Ammon's horn (tissue), 1 donor: Measurements from ENCODE around the gene GLIPR1.
"Not testable (repeated sequence)": the region's sequence is repeated elsewhere in the genome, so short reads cannot be mapped to it uniquely, and the experiment has no call there.

Experiments used
- DNase-seq: peaks from one replicate; pipeline ENCODE4 v3.0.0-alpha.2; 2016; ENCODE audit warnings: low spot score

Gene GLIPR1

DNA sequence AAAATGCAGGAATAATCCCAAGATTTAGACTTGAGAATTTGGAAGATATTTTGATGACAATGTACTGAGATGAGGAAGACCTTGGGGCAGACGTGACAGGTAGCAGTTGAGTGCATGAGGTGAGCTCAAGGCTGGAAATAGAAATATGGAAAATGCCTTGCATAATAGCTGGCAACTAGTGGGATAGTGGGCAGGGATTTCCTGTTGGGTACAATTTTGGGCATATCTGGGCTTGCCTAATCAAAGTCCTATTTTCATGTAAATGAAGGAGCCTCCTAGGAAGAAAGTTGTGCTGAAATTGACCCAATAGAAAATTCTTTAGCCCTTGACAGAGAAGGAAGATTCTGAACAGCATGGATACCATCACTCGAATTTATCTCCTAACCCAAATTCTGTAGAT is 6.4 kb upstream of the GLIPR1 start:
- DNase-seq, result no peak

DNA sequence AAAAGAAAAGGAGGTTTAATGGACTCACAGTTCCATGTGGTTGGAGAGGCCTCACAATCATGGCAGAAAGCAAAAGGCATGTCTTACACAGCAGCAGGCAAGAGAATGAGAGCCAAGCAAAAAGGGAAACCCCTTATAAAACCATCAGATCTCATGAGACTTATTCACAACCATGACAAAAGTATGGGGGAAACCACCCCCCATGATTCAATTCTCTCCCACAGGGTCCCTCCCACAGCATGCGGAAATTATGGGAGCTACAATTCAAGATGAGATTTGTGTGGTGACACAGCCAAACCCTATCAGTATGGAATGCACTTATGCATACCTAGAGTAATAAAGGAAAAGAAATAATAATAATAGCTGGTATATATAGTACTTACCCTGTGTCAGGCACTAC is 4.5 kb upstream of the GLIPR1 start:
- DNase-seq, result no peak

DNA sequence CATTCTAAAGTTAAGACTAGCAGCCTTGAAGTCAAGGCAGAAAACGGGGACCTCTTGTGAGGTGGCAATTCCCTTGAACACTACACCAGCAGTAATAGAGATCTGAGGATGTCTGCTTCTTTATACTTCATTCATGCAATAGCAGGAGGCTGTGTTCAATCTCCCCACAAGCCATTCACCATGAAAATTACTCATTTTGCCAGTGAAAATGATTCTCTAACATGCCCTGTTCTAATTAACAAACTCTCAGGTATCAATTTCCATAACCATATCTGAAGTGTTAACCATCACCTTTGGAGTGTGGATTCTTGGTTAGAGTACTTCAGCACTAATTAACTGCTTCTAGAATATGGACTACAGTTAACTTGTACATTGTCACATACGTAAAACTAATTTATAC is 3.4 kb upstream of the GLIPR1 start:
- DNase-seq, result no peak

DNA sequence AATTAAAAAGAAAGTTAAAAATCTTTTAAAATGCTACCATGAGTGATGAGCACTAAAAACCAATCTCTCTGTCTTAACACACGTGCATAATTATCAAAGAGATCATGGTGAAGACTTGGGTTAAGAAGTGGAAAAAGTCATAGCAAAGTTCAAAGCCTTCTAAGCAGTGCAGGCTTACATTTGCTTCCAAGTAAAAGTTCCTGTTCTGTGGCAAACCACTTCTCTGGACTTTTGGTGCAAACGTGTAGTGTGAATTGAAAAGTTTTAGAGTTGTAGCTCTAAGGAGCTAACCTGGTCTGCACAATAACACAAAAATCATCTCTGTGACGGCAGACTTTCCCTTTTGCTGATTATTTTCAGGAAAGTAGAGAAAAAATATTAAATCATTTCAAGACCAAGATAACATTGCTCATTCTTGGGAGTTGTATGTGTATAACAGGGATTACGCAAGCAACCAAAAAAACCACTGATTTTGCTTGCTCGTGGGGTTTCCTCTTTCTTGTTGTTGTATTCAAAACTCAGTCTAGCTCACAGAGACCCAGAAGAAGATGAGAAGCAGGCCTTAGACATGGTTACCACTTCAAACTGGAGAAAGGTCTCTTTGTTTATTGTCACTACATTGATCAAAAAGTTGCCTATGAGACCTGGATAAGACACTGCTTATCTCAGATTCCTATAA is 2.3 kb upstream of the GLIPR1 start:
- DNase-seq, result peak; percentile 38

DNA sequence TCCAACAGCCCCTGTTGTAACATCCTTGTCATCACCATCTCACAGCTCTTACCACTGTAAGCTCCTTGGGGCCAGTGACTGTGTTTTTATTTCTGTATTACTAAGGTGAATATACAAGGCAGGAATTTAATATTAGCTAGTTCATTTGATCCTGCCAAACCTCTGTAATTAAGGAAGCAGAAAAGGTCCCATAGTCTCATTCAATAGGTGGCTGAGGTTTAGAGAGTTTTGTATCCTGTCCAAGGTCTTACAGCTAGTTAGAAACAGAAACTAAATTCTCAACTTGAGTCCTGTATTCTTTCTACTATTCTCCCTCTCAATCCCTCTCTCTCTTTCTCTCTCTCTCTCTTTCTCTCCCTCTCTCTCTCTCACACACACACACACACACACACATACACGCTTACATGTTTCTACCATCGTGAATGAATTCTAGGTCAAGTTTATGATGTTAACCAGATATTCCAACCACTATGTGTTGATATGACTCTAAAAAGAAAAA is 543 bp upstream of the GLIPR1 start:
- DNase-seq, result no peak

DNA sequence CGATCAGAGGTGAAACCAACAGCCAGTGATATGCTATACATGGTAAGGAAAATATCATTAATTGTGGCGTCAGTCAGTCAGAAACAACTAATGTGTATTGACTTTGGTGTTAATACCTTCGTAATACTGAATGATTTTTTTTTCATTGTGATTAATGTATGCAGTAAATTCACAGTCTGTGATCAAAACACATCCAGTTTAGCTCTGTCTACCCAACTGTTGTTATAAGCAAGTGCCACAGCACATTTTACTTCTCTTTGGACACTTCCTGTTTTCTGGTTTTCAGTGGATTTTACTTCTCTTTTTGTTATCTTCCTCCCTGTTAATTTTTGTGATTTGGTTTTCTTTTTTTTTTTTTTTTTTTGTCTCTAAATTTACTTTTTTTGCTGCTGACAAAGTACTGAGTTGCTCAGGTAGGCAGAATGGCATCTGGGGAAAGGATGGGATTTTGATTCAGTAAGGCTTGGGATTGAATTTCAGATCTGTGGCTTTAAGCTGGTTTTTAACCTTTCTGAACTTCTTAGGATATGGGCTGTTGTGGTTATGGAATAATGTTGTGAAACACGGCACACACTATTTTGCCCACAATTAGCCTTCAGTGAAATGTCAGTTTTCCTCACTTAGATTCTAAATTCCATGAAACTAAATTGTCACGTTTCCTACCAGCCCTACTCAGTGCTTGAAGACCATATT is 604 bp downstream of the GLIPR1 start:
- DNase-seq, result peak; percentile 14

DNA sequence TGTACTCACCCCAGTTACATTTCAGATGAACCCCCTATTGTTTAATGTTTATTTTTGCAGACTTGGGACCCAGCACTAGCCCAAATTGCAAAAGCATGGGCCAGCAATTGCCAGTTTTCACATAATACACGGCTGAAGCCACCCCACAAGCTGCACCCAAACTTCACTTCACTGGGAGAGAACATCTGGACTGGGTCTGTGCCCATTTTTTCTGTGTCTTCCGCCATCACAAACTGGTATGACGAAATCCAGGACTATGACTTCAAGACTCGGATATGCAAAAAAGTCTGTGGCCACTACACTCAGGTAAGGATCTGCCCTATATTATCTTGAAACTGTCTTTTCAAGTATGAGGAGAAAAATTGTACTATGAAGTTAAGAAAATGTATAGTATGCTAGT is 1.2 kb downstream of the GLIPR1 start:
- DNase-seq, result peak; percentile 6

DNA sequence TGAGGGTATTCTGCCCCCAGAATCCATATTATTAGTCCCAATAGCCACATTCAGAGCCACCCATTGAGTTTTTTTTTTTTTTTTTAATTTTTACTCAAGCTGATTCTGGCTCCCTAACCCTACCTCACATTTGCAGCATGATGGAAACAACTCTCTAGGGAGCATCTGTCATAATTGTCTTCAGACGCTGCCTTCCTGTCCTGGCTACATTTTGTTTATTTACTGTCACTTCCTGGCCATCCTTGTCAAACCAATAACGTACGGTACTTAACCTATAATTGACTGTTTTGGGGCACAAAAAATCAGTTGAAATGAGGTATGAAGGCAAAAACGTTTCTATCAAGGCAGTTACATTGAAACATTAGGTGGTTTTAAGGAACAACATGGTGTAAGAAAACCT is 2.1 kb downstream of the GLIPR1 start:
- no peak for DNase-seq

DNA sequence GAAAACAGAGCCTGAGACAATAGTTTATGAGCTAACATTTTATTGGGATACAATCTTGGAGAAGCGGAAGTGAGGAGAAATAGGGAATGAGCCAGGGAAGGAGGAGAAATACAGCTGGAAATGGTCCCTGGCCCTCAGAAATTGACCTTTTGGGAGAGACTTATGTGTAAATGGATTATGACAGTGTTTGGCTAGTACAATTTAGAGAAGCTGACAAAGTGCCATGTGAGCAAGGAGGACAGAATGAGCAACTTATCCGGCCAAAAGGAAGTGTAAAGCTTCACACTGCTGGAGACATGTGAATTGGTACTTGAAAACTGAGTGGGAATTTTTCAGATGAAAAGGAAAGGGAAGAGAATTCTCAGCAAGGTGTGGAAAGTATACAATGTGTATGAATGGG is 2.9 kb downstream of the GLIPR1 start:
- no peak for DNase-seq

DNA sequence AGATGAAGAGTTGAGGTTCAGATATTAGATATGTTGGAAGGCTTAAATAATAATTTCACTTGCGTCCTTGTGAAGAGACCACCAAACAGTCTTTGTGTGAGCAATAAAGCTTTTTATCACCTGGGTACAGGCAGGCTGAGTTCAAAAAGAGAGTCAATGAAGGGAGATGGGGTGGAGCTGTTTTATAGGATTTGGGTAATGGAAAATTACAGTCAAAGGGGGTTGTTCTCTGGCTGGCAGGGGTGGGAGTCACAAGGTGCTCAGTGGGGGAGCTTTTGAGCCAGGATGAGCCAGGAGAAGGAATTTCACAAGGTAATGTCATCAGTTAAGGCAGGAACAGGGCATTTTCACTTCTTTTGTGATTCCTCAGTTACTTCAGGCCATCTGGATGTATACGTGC is 3.9 kb downstream of the GLIPR1 start:
- not testable (repeated sequence) for DNase-seq

DNA sequence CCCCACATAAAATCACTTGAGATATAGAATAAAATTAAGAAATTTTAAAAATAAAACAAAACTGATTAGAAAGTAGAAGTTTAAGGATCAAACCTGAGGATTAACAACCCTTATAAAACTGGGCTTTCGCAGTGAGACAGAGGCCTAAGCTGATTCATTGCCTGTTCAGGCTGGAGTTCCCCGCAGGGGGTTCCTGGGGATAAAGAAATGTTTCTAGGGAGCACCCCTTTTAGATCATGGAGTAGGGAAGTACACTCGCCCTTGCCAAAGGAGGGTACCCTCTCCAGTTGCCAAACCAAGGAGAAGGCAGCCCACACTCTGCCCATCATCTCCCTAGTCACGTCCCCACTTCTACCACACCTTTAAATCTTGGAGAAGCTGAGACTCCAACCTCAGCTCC is 6.8 kb downstream of the GLIPR1 start:
- DNase-seq, result no peak

DNA sequence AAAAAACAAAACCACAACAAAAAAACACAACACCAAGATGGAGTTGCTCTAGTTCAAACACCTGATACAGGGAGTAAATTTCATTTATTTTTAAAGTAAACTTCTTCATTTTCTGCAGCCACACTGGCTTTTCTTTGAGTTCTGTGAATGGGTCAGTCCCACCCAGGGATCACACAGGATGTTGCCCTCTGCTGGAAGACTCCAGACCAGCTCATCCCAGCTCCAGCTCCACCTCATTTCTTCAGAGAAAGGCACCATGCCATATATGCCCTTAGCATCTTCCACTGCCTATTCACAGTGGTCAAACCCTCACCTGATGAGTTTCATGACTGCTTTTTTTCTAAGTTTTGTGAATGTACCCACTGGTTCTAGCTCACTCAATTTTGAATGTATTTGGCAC is 8.0 kb downstream of the GLIPR1 start:
- DNase-seq, result peak; percentile 29

DNA sequence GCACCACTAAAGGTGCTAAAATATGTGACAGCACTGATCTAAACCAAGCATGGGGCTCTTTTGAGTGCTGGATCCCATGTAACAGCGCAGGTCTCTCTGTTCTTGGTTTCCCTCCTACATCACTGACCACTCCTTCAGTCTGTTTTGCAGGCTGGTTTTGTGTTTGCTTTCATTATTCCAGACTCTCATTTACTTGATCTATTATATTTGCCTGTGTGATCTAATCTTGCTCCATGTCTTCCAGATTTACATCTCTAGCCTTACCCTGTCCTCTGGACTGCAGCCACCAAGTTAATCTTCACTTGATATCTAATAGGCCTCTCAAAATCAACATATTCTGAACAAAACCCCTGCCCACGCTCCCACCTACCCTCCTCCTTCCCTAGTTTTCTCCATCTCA is 8.6 kb downstream of the GLIPR1 start:
- DNase-seq, result no peak

DNA sequence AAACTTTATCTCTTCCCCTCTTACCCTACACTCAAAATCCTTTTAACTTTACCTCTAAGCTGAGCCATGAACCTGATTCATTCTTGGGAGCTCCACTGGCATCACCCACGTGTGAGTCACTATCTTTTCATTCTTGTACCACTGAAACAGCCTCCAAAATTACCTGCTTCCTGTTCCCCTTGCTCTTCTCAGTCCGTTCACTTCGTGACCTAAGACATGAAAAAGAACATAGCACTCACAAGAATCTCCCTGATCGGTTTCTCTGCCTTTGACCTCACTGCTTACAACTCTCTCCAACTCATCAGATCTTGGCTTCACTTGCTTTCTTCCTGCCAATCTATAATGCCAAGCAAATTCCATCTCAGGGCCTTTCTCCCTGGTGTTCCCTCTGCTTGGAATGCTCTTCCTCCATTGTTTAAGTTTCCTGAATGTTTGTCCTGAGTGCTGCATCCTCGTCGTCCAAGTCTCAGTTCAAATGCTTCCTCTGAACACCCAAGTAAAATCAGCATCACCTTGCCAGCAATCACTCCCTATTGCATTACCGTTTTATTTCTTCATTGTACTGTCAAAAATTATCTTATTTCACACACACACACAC is 9.2 kb downstream of the GLIPR1 start:
- no peak for DNase-seq

DNA sequence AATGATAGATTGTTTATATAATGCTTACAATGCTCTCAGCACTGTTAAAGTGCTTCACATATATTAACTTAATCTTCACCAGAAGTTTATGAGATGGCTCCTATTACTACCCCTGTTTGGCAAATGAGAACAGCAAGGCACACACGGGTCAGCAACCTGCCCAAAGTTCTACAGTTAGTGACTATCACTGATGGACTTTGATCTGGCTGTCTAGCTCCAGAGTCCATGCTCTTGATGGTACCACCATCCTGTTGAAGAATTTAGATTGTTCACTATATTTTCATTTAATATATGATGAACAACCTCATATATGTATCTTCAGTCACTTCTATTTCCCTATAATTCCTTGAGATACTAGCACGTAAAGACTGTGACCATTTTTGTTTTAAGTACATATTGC is 10.6 kb downstream of the GLIPR1 start:
- no peak for DNase-seq

DNA sequence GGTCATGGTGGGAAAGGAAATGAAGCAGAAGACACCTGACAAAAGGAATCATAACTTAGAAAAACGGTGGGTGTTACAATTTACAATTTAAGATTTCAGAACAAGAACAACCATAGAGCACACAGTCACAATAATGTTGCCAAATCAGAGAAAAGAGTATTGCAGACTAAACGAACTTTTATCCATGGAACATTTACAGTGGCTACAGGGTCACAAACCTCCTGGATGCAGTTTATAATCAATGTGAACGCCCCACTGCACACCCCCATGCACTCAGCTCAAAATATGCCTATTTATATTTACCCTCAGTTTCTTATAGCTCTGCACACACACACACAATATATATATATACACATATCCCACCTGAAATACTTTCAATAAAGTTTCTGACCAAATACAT is 22.9 kb downstream of the GLIPR1 start:
- no peak for DNase-seq

DNA sequence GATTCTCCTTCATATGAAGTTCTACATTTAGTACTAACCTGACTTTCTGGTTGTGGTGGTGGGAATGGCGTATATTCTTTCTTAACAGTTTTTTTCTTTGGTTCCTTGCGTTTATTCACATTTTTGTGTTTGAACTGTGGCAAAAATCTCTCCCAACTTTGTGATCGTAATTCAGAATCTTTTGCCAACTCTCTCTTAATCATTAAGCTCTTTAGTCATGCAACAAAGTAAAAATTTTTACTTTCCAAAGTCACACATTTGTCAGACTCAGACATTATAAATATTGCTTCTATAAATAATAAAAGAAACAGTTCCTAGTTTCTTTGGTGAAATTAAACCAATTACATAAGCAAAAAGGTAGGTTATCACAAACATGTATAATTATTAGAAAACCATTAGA is 23.3 kb downstream of the GLIPR1 start:
- DNase-seq, result no peak

DNA sequence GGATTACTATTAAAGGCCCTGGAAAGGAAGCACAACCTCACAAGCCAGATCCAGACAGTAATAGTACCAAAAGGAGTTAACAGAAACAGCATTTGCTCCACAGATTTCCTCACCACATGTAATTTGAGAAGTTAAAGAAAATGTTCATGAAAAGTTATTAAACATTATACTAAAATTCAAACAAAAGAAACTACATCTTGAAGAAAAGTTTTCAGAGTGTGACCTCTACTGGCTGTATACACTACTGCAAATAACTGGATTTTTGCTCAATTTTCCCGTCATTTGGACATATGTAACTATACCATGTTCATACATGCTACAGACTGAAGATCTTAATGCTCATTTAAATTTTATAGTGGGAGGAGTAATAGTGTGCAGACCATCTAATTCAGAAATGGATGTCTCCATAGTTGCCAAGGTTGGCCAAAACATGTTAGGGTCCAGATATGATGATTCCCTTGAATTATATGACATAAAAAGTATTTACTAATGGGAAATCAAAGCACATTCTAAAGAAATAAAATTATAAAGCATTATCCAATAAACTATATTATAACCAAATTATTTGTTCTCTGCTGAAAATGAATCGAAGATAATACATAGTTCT is 25.3 kb downstream of the GLIPR1 start:
- no peak for DNase-seq

DNA sequence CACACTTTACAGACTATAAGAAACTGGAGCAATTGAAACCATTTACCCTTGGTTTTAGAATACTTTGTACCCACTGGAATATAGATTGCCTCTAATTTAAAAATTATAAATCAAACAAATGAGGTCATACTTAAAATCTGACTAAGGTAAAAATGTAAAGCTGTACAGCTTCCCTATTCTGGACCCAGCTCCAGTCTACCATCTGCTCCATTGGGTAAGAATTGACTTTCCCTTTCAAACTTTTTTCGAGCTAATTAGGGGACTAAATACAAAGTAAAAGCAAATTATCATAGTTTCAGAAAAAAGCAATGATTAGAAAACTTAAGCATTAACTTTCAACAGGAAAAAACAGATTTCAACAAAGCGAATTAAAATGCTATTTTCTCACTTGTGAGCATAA is 26.5 kb downstream of the GLIPR1 start:
- no peak for DNase-seq

DNA sequence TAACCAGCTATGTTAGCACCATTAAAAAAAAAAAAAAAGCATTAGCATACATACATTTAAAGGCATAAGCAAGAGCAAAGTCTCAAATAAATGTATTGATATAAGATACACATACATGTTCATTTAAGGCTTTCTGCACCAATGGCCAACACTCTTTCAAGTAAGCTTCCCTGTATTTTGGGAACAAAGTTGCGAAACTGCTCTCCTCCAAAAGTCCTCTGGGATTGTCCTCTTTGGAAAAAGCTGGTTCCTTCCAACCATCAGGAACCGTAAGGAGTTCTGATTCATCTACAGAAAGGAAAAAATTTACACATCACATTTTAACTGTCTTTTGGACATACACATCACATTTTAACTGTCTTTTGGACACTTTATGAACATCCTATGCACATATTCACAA is 27.6 kb downstream of the GLIPR1 start:
- no peak for DNase-seq

DNA sequence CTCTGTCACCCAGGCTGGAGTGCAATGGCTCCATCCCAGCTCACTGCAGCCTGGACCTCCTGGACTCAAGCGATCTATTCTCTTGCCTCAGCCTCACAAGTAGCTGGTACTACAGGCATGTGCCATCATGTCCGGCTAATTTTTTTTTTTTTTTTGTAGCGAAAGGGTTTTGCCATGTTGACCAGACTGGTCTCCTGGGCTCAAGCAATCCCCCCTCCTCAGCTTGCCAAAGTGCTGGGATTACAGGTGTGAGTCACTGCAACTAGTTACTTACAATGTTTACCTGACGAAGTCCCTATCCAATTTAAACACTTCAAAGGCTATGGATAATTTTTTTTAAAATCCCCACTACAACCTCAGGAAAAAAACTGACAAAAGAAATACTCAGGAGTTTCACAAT is 29.1 kb downstream of the GLIPR1 start:
- no peak for DNase-seq

DNA sequence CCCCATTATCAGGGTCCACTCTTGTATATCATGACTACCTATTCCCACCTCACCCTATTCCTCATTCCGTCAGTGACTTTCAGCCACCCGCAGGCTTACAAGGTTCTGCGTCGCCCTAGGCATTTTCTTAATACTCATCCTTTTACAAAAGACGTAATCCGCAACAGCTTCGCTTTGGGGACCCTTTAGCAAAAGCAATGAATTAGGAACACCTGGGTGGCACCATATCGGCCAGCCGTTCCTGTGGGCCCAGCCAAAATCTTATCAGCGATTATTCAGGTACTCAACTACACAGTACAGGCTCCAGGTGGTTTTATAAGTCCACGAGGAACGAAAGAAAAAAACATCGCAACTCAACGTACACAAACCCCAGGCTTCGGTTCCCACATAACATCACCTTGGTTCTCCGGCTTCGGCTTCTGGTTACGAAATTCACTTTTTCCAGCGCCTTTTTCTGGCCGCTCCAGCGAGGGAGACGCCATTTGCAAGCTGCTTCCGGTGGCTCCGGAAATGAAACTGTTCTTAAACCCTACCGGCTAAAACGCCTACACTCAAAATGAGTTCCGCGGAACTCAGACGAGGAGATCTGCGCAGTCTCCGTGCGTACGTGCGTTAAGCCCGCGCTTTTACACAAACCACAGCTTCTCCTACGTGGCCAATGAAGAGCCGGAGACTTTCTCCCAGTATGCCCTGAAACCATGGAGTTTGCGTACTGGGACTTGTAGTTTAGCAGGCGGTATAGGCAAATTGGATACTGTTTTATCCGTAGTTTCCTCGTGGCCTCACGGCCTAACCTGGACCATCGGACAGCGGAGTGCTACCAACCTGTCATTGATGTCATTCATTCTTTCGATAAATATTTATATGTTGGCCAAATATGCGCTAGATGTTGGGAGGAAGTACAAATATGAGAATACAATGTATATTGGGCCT is 30.8 kb downstream of the GLIPR1 start, which contains the start of gene KRR1:
Gene KRR1 (minus strand): TSS at position 494 of the 933 bp plus-strand sequence. CDS start 12 bp downstream, at position 482.
- peak; percentile 98 for DNase-seq
